Upper lobe of left lung (tissue), 4 donors: ENCODE measurements around the gene TRO.

Source experiments
- CTCF ChIP-seq, 6 experiments: fragments of 450-650 bp in 4 of 6; fragments of 200-600 bp in 2 of 6; sonication (generic) in 2 of 6; IDR thresholded peaks; one replicate each; pipeline ENCODE4 v1.5.1; 2016 to 2019; ENCODE audit warnings: antibody characterized with exemption in 6 of 6
- POLR2A ChIP-seq, 4 donors: fragments of 450-650 bp; IDR thresholded peaks; one replicate each; pipeline ENCODE4 v1.5.1; 2016 to 2017; ENCODE audit warnings: antibody characterized with exemption in 4 of 4, mild to moderate bottlenecking in 2 of 4
- POLR2AphosphoS5 ChIP-seq, 2 donors: sonication (generic); formaldehyde crosslinking; IDR thresholded peaks; one replicate each; pipeline ENCODE4 v1.5.1; 2017; ENCODE audit warnings: antibody characterized with exemption in 2 of 2

GRCh38 chrX:54931107-54931506 lies 10.5 kb downstream of the TRO start:
- TF ChIP-seq CTCF (IDR thresholded peaks at IDR 0.05) = no peak
- TF ChIP-seq POLR2AphosphoS5 (IDR thresholded peaks at IDR 0.05) = no peak
- no peak for TF ChIP-seq POLR2A (IDR thresholded peaks at IDR 0.05)
